Stomach smooth muscle (tissue), 2 donors: ENCODE results near the gene EPS8L3.
A peak's percentile ranks its signal among the peaks of the same experiment; 100 is the strongest.

ENCODE experiments used
- H3K27ac ChIP-seq: one replicate; pipeline ENCODE4 v1.7.0; 2013; ENCODE audit warnings: mild to moderate bottlenecking, low read length, inconsistent platforms
- H3K27me3 ChIP-seq, 2 donors: one replicate each; pipeline ENCODE4 v1.7.0; 2013; ENCODE audit warnings: low read length in 2 of 2; ENCODE audit not compliant: insufficient read depth in 2 of 2, control insufficient read depth in 1 of 2
- H3K36me3 ChIP-seq, 2 donors: one replicate each; pipeline ENCODE4 v1.7.0; 2013; ENCODE audit warnings: low read length in 2 of 2; ENCODE audit not compliant: control insufficient read depth in 2 of 2, insufficient read depth in 2 of 2
- H3K4me1 ChIP-seq: one replicate; pipeline ENCODE4 v1.7.0; 2013; ENCODE audit warnings: low read length; ENCODE audit not compliant: control insufficient read depth, insufficient read depth
- H3K4me3 ChIP-seq, 2 donors: one replicate each; pipeline ENCODE4 v1.7.0; 2013; ENCODE audit warnings: low read length in 2 of 2
- H3K9ac ChIP-seq, 2 donors: one replicate each; pipeline ENCODE4 v1.7.0; 2013; ENCODE audit warnings: low read length in 2 of 2, mild to moderate bottlenecking in 1 of 2
- H3K9me3 ChIP-seq, 2 donors: one replicate each; pipeline ENCODE4 v1.7.0; 2013; ENCODE audit warnings: low read length in 2 of 2; ENCODE audit not compliant: control insufficient read depth in 2 of 2
- donor health status: healthy.
- donor health status: Pancreatic carcinoma.

Gene EPS8L3

DNA sequence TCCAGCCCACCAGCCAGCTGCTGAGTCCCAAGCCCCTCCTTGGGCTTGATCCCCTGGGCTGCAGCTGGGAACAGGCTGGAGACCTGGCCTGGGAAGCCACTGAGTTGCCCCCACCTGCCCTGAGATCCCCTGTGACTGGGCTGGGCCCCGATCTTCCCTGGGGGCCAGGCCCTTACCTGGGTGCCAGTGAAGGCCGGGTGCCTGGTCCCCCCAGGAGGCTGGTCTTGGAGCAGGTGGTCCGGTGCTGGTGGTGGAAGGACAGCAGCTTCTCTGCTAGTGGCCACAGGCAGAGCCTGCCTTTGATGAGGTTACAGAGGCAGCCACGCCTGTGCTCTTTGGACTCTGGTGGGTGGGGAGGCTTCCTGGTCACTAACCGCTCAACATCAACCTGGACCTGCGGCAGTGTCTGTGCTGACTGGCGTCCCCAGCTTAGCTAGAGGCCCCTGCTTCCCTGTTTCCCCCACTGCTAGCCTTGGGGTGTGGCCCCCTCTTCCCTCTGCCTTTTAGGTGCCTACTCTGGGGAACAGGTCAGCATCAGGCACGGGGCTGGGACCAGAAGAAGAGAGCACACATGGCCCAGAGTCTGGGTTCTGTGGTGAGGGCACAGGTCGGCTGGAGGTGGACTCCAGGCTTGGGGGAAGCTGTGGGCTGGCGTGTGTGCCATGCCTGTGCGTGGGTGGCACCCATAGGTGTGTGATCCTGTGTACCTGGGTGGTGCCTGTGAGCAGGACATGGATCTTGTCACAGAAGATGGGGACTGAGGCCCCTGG, at the start of gene EPS8L3:
TSS of gene EPS8L3 (minus strand) at position 278 of the 770 bp plus-strand sequence. CDS start 2,174 bp downstream, outside the sequence.
- H3K27ac ChIP-seq, result no peak within 1 kb of the TSS
- H3K9me3 ChIP-seq, result no peaks in the 10 kb centered on the region
- no peaks in the 10 kb centered on the region for H3K36me3 ChIP-seq
- no peak within 1 kb of the TSS for H3K4me3 ChIP-seq
- peak within 1 kb of the TSS in 1 of 2 donors; percentile 21 for H3K9ac ChIP-seq
- no peaks in the 10 kb centered on the region for H3K4me1 ChIP-seq
- H3K27me3 ChIP-seq, result no peaks in the 10 kb centered on the region

DNA sequence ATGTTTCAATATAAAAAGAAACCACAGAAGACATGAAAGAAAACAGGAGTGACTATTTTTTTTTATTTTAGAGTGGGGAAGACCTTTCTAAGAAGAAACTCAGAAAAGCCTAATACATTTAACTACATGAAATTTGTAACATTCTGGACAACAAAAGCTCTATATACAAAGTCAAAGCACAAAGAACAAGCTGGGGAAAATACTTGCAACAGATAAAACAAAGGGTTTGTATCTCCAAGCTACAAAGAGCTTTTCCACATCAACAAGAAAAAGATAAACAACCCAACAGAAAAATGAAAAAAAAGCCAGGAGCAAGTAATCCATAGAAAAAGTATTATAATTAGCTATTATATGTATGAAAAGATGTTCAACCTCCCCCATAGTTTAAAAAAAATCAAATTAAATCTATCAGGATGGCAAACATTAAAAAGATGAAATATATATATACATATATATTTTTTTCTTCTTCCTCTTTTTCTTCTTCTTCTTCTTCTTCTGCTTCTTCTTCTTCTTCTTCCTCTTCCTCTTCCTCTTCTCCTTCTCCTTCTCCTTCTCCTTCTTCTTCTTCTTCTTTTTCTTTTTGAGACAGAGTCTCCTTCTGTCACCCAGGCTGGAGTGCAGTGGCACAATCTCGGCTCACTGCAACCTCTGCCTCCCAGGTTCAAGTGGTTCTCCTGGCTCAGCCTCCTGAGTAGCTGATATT, 49.1 kb upstream of the EPS8L3 start:
- peaks cover 4% of the 10 kb centered on the region for H3K4me1 ChIP-seq
- H3K4me3 ChIP-seq, result no peak overlapping the region
- no peak overlapping the region for H3K27ac ChIP-seq
- H3K27me3 ChIP-seq, result no peaks in the 10 kb centered on the region
- H3K36me3 ChIP-seq, result no peaks in the 10 kb centered on the region
- H3K9ac ChIP-seq, result no peak overlapping the region
- peaks cover 0 to 7% of the 10 kb centered on the region in 2 donors for H3K9me3 ChIP-seq

- Histone ChIP-seq H3K27me3 (no peaks in the 10 kb centered on the region), H3K27ac (no peak overlapping the region), H3K36me3 (no peaks in the 10 kb centered on the region), H3K4me3 (no peak overlapping the region), H3K9ac (no peak overlapping the region), H3K4me1 (peaks cover 22% of the 10 kb centered on the region), H3K9me3 (no peaks in the 10 kb centered on the region)
Observed at GRCh38 chr1:109808703-109809102, 45.0 kb upstream of the EPS8L3 start.

GRCh38 chr1:109807822-109808680, 44.3 kb upstream of the EPS8L3 start:
- Histone ChIP-seq H3K9me3 (no peaks in the 10 kb centered on the region), H3K27me3 (no peaks in the 10 kb centered on the region), H3K36me3 (no peaks in the 10 kb centered on the region), H3K4me3 (no peak overlapping the region), H3K27ac (no peak overlapping the region), H3K4me1 (peaks cover 28% of the 10 kb centered on the region), H3K9ac (no peak overlapping the region)

DNA sequence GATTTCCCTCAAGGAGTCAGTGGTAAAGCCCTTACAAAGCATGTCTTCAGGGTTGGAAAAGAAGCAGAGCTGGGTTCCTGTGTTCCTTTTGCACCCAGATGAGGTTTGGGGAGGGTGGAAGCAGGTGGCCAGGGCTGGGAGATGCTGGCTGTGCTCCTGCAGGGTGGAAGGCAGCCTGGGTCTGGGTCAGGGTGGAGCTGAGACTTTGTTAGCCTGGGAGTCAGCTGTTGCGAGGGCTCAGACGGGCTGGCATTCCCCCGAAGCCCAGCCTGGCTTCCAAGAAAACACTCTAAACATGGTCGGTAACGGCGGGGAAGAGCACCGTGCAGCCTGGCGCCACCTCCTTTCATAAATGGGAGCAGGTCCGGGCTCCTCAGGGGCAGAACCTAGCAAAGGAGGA, 43.7 kb upstream of the EPS8L3 start:
- Histone ChIP-seq H3K27me3 (no peaks in the 10 kb centered on the region), H3K36me3 (no peaks in the 10 kb centered on the region), H3K9ac (no peak overlapping the region), H3K4me1 (peaks cover 35% of the 10 kb centered on the region), H3K27ac (peak overlapping the region; percentile 60), H3K4me3 (no peak overlapping the region), H3K9me3 (no peaks in the 10 kb centered on the region)

GRCh38 chr1:109806733-109807400, 43.1 kb upstream of the EPS8L3 start:
- H3K4me1 ChIP-seq, result peaks cover 39% of the 10 kb centered on the region
- no peaks in the 10 kb centered on the region for H3K9me3 ChIP-seq
- H3K27ac ChIP-seq, result peak overlapping the region; percentile 60
- no peaks in the 10 kb centered on the region for H3K27me3 ChIP-seq
- H3K36me3 ChIP-seq, result no peaks in the 10 kb centered on the region
- no peak overlapping the region for H3K4me3 ChIP-seq
- H3K9ac ChIP-seq, result no peak overlapping the region

DNA sequence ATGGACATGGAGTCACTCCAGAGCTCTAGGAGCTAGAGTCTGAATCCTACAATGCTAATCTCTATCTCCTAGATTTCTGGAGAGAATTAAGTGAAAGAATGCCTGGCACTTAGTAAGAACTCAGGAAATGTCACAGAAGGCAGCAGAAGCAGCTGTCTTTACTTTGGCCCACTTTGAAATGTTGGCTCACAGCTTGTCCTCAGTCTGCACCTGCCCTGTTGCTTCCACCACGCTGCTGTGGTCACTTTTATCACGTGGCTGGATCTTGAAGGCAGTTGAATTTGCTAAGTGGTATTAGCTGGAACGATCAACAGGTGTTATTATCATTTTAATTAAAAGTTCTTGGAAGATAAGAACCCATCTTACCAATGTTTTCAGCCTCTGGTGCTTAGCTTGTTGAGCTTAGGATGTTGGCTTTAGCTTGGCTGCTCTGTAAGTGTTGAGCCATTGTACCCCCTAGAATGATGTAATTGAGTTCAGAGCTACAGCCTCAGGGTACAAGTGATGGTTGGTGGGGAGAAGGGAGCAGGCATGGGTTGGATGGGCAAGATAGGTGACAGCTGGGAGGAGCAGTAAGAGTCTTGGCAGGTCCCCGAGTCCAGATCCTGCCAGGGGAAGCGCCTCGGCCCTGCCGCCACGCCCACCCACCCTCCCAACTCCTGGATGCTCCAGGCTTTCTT, 41.9 kb upstream of the EPS8L3 start:
- H3K4me1 ChIP-seq, result peaks cover 39% of the 10 kb centered on the region
- H3K9ac ChIP-seq, result no peak overlapping the region
- H3K4me3 ChIP-seq, result no peak overlapping the region
- H3K9me3 ChIP-seq, result no peaks in the 10 kb centered on the region
- no peak overlapping the region for H3K27ac ChIP-seq
- H3K27me3 ChIP-seq, result no peaks in the 10 kb centered on the region
- H3K36me3 ChIP-seq, result no peaks in the 10 kb centered on the region

- Histone ChIP-seq H3K27me3 (no peaks in the 10 kb centered on the region), H3K36me3 (no peaks in the 10 kb centered on the region), H3K9me3 (no peaks in the 10 kb centered on the region), H3K27ac (no peak overlapping the region), H3K4me3 (no peak overlapping the region), H3K9ac (no peak overlapping the region), H3K4me1 (peaks cover 39% of the 10 kb centered on the region)
Observed at GRCh38 chr1:109804660-109805059, 40.9 kb upstream of the EPS8L3 start.

DNA sequence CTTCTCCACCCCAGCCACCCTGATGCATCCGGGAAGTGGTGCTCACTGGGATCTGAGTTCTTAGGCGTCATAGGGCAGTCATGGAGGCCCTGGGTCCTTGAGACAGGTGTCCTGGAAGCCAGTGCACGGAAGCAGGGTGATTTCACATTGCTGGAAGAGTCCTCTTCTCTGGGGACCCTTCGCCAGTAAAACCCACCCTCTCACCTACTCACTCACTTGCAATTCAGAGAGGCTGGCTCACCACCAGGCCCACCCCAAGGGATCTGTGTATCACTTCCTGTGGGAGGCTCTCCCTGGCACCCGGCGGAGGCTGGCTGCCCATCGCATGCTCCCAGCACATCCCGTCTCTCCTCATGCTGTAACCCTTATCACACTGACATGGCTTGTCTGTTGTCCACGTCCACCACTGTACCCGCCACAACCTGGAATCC, 40.2 kb upstream of the EPS8L3 start:
- no peak overlapping the region for H3K4me3 ChIP-seq
- peaks cover 39% of the 10 kb centered on the region for H3K4me1 ChIP-seq
- H3K9me3 ChIP-seq, result no peaks in the 10 kb centered on the region
- no peaks in the 10 kb centered on the region for H3K36me3 ChIP-seq
- no peak overlapping the region for H3K9ac ChIP-seq
- H3K27ac ChIP-seq, result no peak overlapping the region
- no peaks in the 10 kb centered on the region for H3K27me3 ChIP-seq
